ENCODE results near the gene NEK1.
"Not testable (repeated sequence)": the region's sequence is repeated elsewhere in the genome, so short reads cannot be mapped to it uniquely, and the experiment has no call there.

Gene NEK1

GRCh38 chr4:169493164-169493524 lies 119.2 kb downstream of the NEK1 start:
- DNase-seq = no peak

- DNase-seq = no peak
These were observed 119.8 kb downstream of the NEK1 start for GRCh38 chr4:169492436-169493163.

GRCh38 chr4:169491211-169491610 lies 121.2 kb downstream of the NEK1 start:
- no peak for DNase-seq

GRCh38 chr4:169489306-169489705 lies 123.1 kb downstream of the NEK1 start:
- DNase-seq = no peak

- DNase-seq = no peak
These were observed 126.3 kb downstream of the NEK1 start for GRCh38 chr4:169485791-169486742.

GRCh38 chr4:169485086-169485485 lies 127.3 kb downstream of the NEK1 start:
- no peak for DNase-seq

- DNase-seq = no peak
These were observed 127.9 kb downstream of the NEK1 start for GRCh38 chr4:169484485-169484884.

- DNase-seq = no peak
These were observed 148.3 kb downstream of the NEK1 start for GRCh38 chr4:169464080-169464479.

- no peak for DNase-seq
These were observed 152.3 kb downstream of the NEK1 start for GRCh38 chr4:169460081-169460480.

GRCh38 chr4:169458575-169458974 lies 153.8 kb downstream of the NEK1 start:
- DNase-seq = no peak

GRCh38 chr4:169452644-169453043 lies 159.7 kb downstream of the NEK1 start:
- DNase-seq = not testable (repeated sequence)

- not testable (repeated sequence) for DNase-seq
These were observed 163.4 kb downstream of the NEK1 start for GRCh38 chr4:169448935-169449334.

- no peak for DNase-seq
These were observed 165.6 kb downstream of the NEK1 start for GRCh38 chr4:169446824-169447223.

- DNase-seq = no peak
These were observed 168.6 kb downstream of the NEK1 start for GRCh38 chr4:169443748-169444147.

- DNase-seq = no peak
These were observed 171.9 kb downstream of the NEK1 start for GRCh38 chr4:169440446-169440845.

GRCh38 chr4:169439244-169439643 lies 173.1 kb downstream of the NEK1 start:
- DNase-seq = no peak

GRCh38 chr4:169438057-169438480 lies 174.3 kb downstream of the NEK1 start:
- DNase-seq = no peak

GRCh38 chr4:169437299-169438047 lies 174.9 kb downstream of the NEK1 start:
- no peak for DNase-seq

GRCh38 chr4:169436734-169437133 lies 175.6 kb downstream of the NEK1 start:
- DNase-seq = no peak

GRCh38 chr4:169428376-169428775 lies 184.0 kb downstream of the NEK1 start:
- DNase-seq = no peak

- DNase-seq = not testable (repeated sequence)
These were observed 184.7 kb downstream of the NEK1 start for GRCh38 chr4:169427727-169428126.

- DNase-seq = no peak
These were observed 192.1 kb downstream of the NEK1 start for GRCh38 chr4:169420291-169420690.

GRCh38 chr4:169418846-169419245 lies 193.5 kb downstream of the NEK1 start:
- no peak for DNase-seq

All from activated gamma-delta T cell (primary cell).